Sigmoid colon (tissue), 4 donors: Measurements from ENCODE around the gene ARSI.

Experiments
- EP300 ChIP-seq, 4 donors: sonication (generic); formaldehyde crosslinking; IDR thresholded peaks; one replicate each; pipeline ENCODE4 v1.6.1; 2017; ENCODE audit warnings: antibody characterized with exemption in 4 of 4
- POLR2A ChIP-seq, 2 donors: fragments of 450-650 bp; IDR thresholded peaks; one replicate each; pipeline ENCODE4 v1.6.1; 2016; ENCODE audit warnings: antibody characterized with exemption in 2 of 2, mild to moderate bottlenecking in 2 of 2, moderate library complexity in 2 of 2
- POLR2AphosphoS5 ChIP-seq, 4 donors: sonication (generic); formaldehyde crosslinking; IDR thresholded peaks; one replicate each; pipeline ENCODE4 v1.6.1; 2017; ENCODE audit warnings: antibody characterized with exemption in 4 of 4
- TF ChIP-seq, protein P1 (sequence below), 4 experiments: fragments of 450-650 bp in 3 of 4; fragments of 200-600 bp in 1 of 4; IDR thresholded peaks; one replicate each; pipeline ENCODE4 v1.5.1; 2016 to 2019; ENCODE audit warnings: antibody characterized with exemption in 4 of 4, mild to moderate bottlenecking in 3 of 4, moderate library complexity in 2 of 4

DNA sequence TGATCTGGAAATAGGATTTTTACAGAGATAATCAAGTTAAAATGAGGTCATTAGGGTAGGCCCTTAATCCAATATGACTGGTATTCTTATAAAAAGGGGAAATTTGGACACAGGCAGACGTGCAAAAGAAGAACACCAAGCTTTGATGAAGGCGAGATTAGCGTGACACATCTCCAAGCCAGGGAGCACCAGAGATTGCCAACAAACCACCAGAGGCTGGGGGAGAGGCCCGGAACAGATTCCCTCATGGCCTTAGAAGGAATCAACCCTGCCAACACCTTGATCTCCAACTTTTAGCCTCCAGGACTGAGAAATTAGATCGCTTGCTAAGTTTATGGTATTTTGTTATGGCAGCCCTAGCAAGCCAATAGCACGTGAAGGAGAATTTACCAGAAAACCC lies 10.8 kb upstream of the ARSI start:
- TF ChIP-seq, protein P1, sequence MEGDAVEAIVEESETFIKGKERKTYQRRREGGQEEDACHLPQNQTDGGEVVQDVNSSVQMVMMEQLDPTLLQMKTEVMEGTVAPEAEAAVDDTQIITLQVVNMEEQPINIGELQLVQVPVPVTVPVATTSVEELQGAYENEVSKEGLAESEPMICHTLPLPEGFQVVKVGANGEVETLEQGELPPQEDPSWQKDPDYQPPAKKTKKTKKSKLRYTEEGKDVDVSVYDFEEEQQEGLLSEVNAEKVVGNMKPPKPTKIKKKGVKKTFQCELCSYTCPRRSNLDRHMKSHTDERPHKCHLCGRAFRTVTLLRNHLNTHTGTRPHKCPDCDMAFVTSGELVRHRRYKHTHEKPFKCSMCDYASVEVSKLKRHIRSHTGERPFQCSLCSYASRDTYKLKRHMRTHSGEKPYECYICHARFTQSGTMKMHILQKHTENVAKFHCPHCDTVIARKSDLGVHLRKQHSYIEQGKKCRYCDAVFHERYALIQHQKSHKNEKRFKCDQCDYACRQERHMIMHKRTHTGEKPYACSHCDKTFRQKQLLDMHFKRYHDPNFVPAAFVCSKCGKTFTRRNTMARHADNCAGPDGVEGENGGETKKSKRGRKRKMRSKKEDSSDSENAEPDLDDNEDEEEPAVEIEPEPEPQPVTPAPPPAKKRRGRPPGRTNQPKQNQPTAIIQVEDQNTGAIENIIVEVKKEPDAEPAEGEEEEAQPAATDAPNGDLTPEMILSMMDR (IDR thresholded peaks at IDR 0.05): no peak
- no peak for TF ChIP-seq POLR2AphosphoS5 (IDR thresholded peaks at IDR 0.05)
- TF ChIP-seq POLR2A (IDR thresholded peaks at IDR 0.05): no peak
- no peak for TF ChIP-seq EP300 (IDR thresholded peaks at IDR 0.05)
